ENCODE measurements around the gene RBMS2. TPM values are rescaled to one million over a fixed set of nuclear protein-coding genes. Genes with fewer than 3 reads are reported as not detected.

Gene RBMS2
- total RNA-seq, 4 donors from 2014 or later, result 28.6 to 107 (median 33.0) TPM

- Histone ChIP-seq H3K4me1 (no peaks in the 10 kb centered on the region), H3K36me3 (no peaks in the 10 kb centered on the region), H3K27me3 (no peaks in the 10 kb centered on the region), H3K9me3 (no peaks in the 10 kb centered on the region), H3K27ac (no peak overlapping the region), H3K4me3 (no peak overlapping the region)
- intact Hi-C loops (cut with DNase I; ENCODE audit: low total_unique reads), result no loop called here
- DNase-seq, result no peak
- TF ChIP-seq CTCF (IDR thresholded peaks at IDR 0.05), result no peak
- TF ChIP-seq POLR2A (IDR thresholded peaks at IDR 0.05), result no peak
Measured at GRCh38 chr12:56590237-56590830, 68.7 kb downstream of the RBMS2 start.

- H3K27ac ChIP-seq, result no peak overlapping the region
- no peaks in the 10 kb centered on the region for H3K36me3 ChIP-seq
- no peak overlapping the region for H3K4me3 ChIP-seq
- TF ChIP-seq POLR2A (IDR thresholded peaks at IDR 0.05) (no peak), CTCF (IDR thresholded peaks at IDR 0.05) (no peak)
- no peak for DNase-seq
- intact Hi-C loops (cut with DNase I; ENCODE audit: low total_unique reads), result no loop called here
- H3K4me1 ChIP-seq, result no peaks in the 10 kb centered on the region
- no peaks in the 10 kb centered on the region for H3K9me3 ChIP-seq
- no peaks in the 10 kb centered on the region for H3K27me3 ChIP-seq
Measured at GRCh38 chr12:56591126-56591525, 69.5 kb downstream of the RBMS2 start.

- no peak for TF ChIP-seq POLR2A (IDR thresholded peaks at IDR 0.05)
- no peak for TF ChIP-seq CTCF (IDR thresholded peaks at IDR 0.05)
- no peak overlapping the region for H3K4me3 ChIP-seq
- no peaks in the 10 kb centered on the region for H3K4me1 ChIP-seq
- H3K36me3 ChIP-seq, result no peaks in the 10 kb centered on the region
- no peaks in the 10 kb centered on the region for H3K9me3 ChIP-seq
- no peaks in the 10 kb centered on the region for H3K27me3 ChIP-seq
- H3K27ac ChIP-seq, result no peak overlapping the region
- DNase-seq, result no peak
- intact Hi-C loops (cut with DNase I; ENCODE audit: low total_unique reads), result no loop called here
Measured at GRCh38 chr12:56591961-56592360, 70.3 kb downstream of the RBMS2 start.

- TF ChIP-seq POLR2A (IDR thresholded peaks at IDR 0.05), result no peak
- TF ChIP-seq CTCF (IDR thresholded peaks at IDR 0.05), result peak; percentile 63 to 73 (median 64)
- no peaks in the 10 kb centered on the region for H3K4me1 ChIP-seq
- no peaks in the 10 kb centered on the region for H3K27me3 ChIP-seq
- H3K9me3 ChIP-seq, result no peaks in the 10 kb centered on the region
- intact Hi-C loops (cut with DNase I; ENCODE audit: low total_unique reads), result no loop called here
- peak; percentile 32 to 36 for DNase-seq
- no peak overlapping the region for H3K4me3 ChIP-seq
- H3K27ac ChIP-seq, result peak overlapping the region; percentile 48 to 58
- no peaks in the 10 kb centered on the region for H3K36me3 ChIP-seq
Measured at GRCh38 chr12:56593909-56594621, 72.4 kb downstream of the RBMS2 start.

- no peak for DNase-seq
- Histone ChIP-seq H3K27me3 (no peaks in the 10 kb centered on the region), H3K36me3 (no peaks in the 10 kb centered on the region), H3K4me3 (no peak overlapping the region), H3K27ac (no peak overlapping the region), H3K9me3 (no peaks in the 10 kb centered on the region), H3K4me1 (no peaks in the 10 kb centered on the region)
- no peak for TF ChIP-seq POLR2A (IDR thresholded peaks at IDR 0.05)
- TF ChIP-seq CTCF (IDR thresholded peaks at IDR 0.05), result no peak
- intact Hi-C loops (cut with DNase I; ENCODE audit: low total_unique reads), result no loop called here
Measured at GRCh38 chr12:56596815-56597214, 75.2 kb downstream of the RBMS2 start.

Measured in uterus (tissue), 4 donors.